ENCODE results near the gene HEG1. TPM values are rescaled to one million over a fixed set of nuclear protein-coding genes. Genes with fewer than 3 reads are reported as not detected.

HEG1 gene
- total and polyA plus RNA-seq, 9 donors = 12.2 to 64.7 (median 35.6) TPM

GRCh38 chr3:125069452-125069851, 13.7 kb upstream of the HEG1 start:
- 52 to 57% (median 54%) methylated on average over 1 of the region's 1 CpG for WGBS, 3 donors
- H3K36me3 ChIP-seq = no peaks in the 10 kb centered on the region

DNA sequence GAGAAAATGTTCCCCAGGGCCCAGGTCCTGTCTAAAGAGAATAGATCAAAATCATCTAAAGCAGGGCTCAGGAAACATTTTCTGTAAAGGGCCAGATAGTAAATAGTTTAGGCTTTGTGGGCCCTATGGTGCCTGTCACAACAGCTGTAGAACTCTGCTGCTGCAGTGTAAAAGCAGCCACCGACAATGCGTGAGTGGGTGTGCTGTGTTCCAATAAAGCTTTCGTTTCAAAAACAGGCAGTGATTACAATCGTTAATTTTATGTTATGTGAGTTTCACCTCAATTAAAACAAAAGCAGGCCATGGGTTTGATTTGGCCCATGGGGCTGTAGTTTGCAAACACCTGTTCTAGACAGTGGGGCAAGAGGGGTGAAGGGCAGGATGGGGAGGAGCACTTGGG, 12.5 kb upstream of the HEG1 start:
- Histone ChIP-seq H3K9me3 (no peaks in the 10 kb centered on the region), H3K36me3 (no peaks in the 10 kb centered on the region), H3K27me3 (no peaks in the 10 kb centered on the region), H3K4me1 (ENCODE audit: insufficient read depth) (no peaks in the 10 kb centered on the region), H3K27ac (no peak overlapping the region), H3K4me3 (no peak overlapping the region)
- intact Hi-C loops (cut with DNase I) = loop anchor here in 1 of 4 donors (10.0 kb wide), 1 partner anchor 47 kb away; no protein-coding TSS in a partner anchor
- 71 to 84% (median 84%) methylated on average over 4 of the region's 4 CpGs for WGBS, 3 donors
- DNase-seq = no peak
- TF ChIP-seq CTCF (IDR thresholded peaks at IDR 0.05) = no peak
- TF ChIP-seq EP300 (IDR thresholded peaks at IDR 0.05) = no peak
- no peak for TF ChIP-seq POLR2A (IDR thresholded peaks at IDR 0.05)

More at GRCh38 chr3:125069452-125069851, 13.7 kb upstream of the HEG1 start:
- TF ChIP-seq POLR2A (IDR thresholded peaks at IDR 0.05) (no peak), EP300 (IDR thresholded peaks at IDR 0.05) (no peak), CTCF (IDR thresholded peaks at IDR 0.05) (no peak)
- H3K9me3 ChIP-seq = no peaks in the 10 kb centered on the region
- H3K4me3 ChIP-seq = no peak overlapping the region
- no peaks in the 10 kb centered on the region for H3K4me1 ChIP-seq (ENCODE audit: insufficient read depth)
- intact Hi-C loops (cut with DNase I) = loop anchor here in 1 of 4 donors (10.0 kb wide), 1 partner anchor 45 kb away; no protein-coding TSS in a partner anchor
- no peak for DNase-seq
- H3K27me3 ChIP-seq = no peaks in the 10 kb centered on the region
- no peak overlapping the region for H3K27ac ChIP-seq

DNA sequence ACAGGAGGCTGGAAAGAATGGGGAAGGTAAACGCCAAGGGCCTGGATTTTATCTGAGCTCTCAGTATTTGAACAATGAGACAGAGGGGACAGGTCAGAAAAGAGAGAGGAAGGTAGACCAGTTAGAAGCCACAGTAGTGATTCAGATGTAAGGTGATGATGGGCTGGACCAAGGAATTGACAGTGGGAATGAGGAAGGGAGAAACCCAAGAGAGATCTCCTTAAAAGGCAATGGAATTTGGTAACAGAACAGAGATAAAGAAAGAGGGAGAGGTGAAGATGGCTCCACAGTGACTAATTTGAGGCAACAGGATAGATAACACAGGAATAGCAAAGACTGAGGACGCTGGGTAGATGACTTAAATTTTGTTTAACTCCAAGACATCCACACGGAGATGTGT, 11.4 kb upstream of the HEG1 start:
- no peaks in the 10 kb centered on the region for H3K27me3 ChIP-seq
- WGBS, 3 donors = 63 to 66% (median 64%) methylated on average over 3 of the region's 3 CpGs
- intact Hi-C loops (cut with DNase I) = loop anchor here in 1 of 4 donors (10.0 kb wide), 1 partner anchor 48 kb away; no protein-coding TSS in a partner anchor
- no peaks in the 10 kb centered on the region for H3K36me3 ChIP-seq
- TF ChIP-seq POLR2A (IDR thresholded peaks at IDR 0.05) (no peak), CTCF (IDR thresholded peaks at IDR 0.05) (no peak), EP300 (IDR thresholded peaks at IDR 0.05) (no peak)
- no peak for DNase-seq
- no peaks in the 10 kb centered on the region for H3K9me3 ChIP-seq
- no peak overlapping the region for H3K4me3 ChIP-seq
- H3K4me1 ChIP-seq (ENCODE audit: insufficient read depth) = peaks cover 3% of the 10 kb centered on the region
- no peak overlapping the region for H3K27ac ChIP-seq

- TF ChIP-seq CTCF (IDR thresholded peaks at IDR 0.05) (no peak), EP300 (IDR thresholded peaks at IDR 0.05) (no peak), POLR2A (IDR thresholded peaks at IDR 0.05) (no peak)
- Histone ChIP-seq H3K27ac (no peak overlapping the region), H3K36me3 (no peaks in the 10 kb centered on the region), H3K27me3 (no peaks in the 10 kb centered on the region), H3K4me3 (no peak overlapping the region), H3K9me3 (no peaks in the 10 kb centered on the region), H3K4me1 (ENCODE audit: insufficient read depth) (peaks cover 11% of the 10 kb centered on the region)
- peak in 1 of 5 donors; percentile 46 for DNase-seq
- intact Hi-C loops (cut with DNase I) = loop anchor here in 1 of 4 donors (10.0 kb wide), 1 partner anchor 52 kb away; no protein-coding TSS in a partner anchor
- WGBS, 3 donors = 21 to 23% (median 21%) methylated on average over 7 of the region's 7 CpGs
Observed at GRCh38 chr3:125062904-125063618, 7.3 kb upstream of the HEG1 start.
